Liver (tissue), 9 donors: ENCODE results near the gene ARMH3. TPM values are rescaled to one million over a fixed set of nuclear protein-coding genes. Genes with fewer than 3 reads are reported as not detected.
"Not testable (repeated sequence)": the region's sequence is repeated elsewhere in the genome, so short reads cannot be mapped to it uniquely, and the experiment has no call there.

Source experiments
- DNase-seq: peaks from one replicate; pipeline ENCODE4 v3.0.0-alpha.2; 2017; ENCODE audit warnings: low spot score
- H3K27ac ChIP-seq, 2 donors: one replicate each; pipeline ENCODE4 v1.7.0; 2013; ENCODE audit warnings: inconsistent platforms in 2 of 2, low read length in 2 of 2, control low read depth in 1 of 2, low read depth in 1 of 2, mild to moderate bottlenecking in 1 of 2
- H3K27me3 ChIP-seq, 4 donors: one replicate each; pipeline versions ENCODE4 v1.6.1 to v1.7.0; 2013; ENCODE audit warnings: low read length in 3 of 4, inconsistent platforms in 1 of 4, mild to moderate bottlenecking in 1 of 4, moderate library complexity in 1 of 4; ENCODE audit not compliant: control insufficient read depth in 4 of 4, insufficient read depth in 4 of 4
- H3K36me3 ChIP-seq, 4 donors: one replicate each; pipeline versions ENCODE4 v1.6.1 to v1.7.0; 2013; ENCODE audit warnings: low read length in 3 of 4, mild to moderate bottlenecking in 3 of 4, low read depth in 1 of 4, moderate library complexity in 1 of 4; ENCODE audit not compliant: control insufficient read depth in 4 of 4, insufficient read depth in 3 of 4
- H3K4me1 ChIP-seq, 4 donors: one replicate each; pipeline versions ENCODE4 v1.6.1 to v1.7.0; 2013; ENCODE audit warnings: low read length in 3 of 4, mild to moderate bottlenecking in 3 of 4, moderate library complexity in 1 of 4; ENCODE audit not compliant: control insufficient read depth in 4 of 4, insufficient read depth in 4 of 4
- H3K4me3 ChIP-seq, 3 donors: one replicate each; pipeline versions ENCODE4 v1.6.1 to v1.7.0; 2013; ENCODE audit warnings: low read length in 3 of 3, control low read depth in 1 of 3, low read depth in 1 of 3, mild to moderate bottlenecking in 1 of 3
- H3K9ac ChIP-seq, 2 donors: one replicate each; pipeline ENCODE4 v1.7.0; 2013; ENCODE audit warnings: low read length in 2 of 2, mild to moderate bottlenecking in 2 of 2, moderate library complexity in 2 of 2, control low read depth in 1 of 2, low read depth in 1 of 2
- H3K9me3 ChIP-seq, 4 donors: one replicate each; pipeline versions ENCODE4 v1.6.1 to v1.7.0; 2013; ENCODE audit warnings: low read length in 3 of 4; ENCODE audit not compliant: control insufficient read depth in 4 of 4
- FOXA1 ChIP-seq: IDR thresholded peaks from 2 replicates; pipeline ENCODE4 v1.6.1; 2016; ENCODE audit warnings: antibody characterized with exemption
- GABPA ChIP-seq, 2 donors: IDR thresholded peaks in 1 of 2; conservative IDR thresholded peaks in 1 of 2; 2 replicates each; pipeline ENCODE4 v1.6.1; 2016; ENCODE audit warnings: antibody characterized with exemption in 2 of 2, mild to moderate bottlenecking in 1 of 2, moderate library complexity in 1 of 2
- HNF4A ChIP-seq, 2 donors: conservative IDR thresholded peaks; 2 replicates each; pipeline ENCODE4 v1.6.1; 2016; ENCODE audit warnings: antibody characterized with exemption in 2 of 2, mild to moderate bottlenecking in 2 of 2
- JUND ChIP-seq, 2 donors: IDR thresholded peaks; 2 replicates each; pipeline ENCODE4 v1.6.1; 2016; ENCODE audit warnings: antibody characterized with exemption in 2 of 2
- MAX ChIP-seq: IDR thresholded peaks from 2 replicates; pipeline ENCODE4 v1.6.1; 2016; ENCODE audit warnings: antibody characterized with exemption
- RAD21 ChIP-seq, 2 donors: IDR thresholded peaks; 2 replicates each; pipeline ENCODE4 v1.6.1; 2016; ENCODE audit warnings: antibody characterized with exemption in 2 of 2, mild to moderate bottlenecking in 2 of 2
- RXRA ChIP-seq, 2 donors: IDR thresholded peaks; 2 replicates each; pipeline ENCODE4 v1.6.1; 2017 to 2018; ENCODE audit warnings: antibody characterized with exemption in 2 of 2, mild to moderate bottlenecking in 1 of 2
- TAF1 ChIP-seq: conservative IDR thresholded peaks from 2 replicates; pipeline ENCODE4 v1.6.1; 2016; ENCODE audit warnings: antibody characterized with exemption, mild to moderate bottlenecking
- WGBS: extraction: QIAGEN DNeasy Blood & Tissue Kit; methylation state at CpG from one replicate; pipeline ENCODE4 v1.1.7; 2013; 5-methylcytosine and 5-hydroxymethylcytosine counted together
- polyA plus RNA-seq, 2 donors: library from polyadenylated mRNA; stranded (reverse) in 1 of 2; unstranded in 1 of 2; fragments of 200-250 nt in 1 of 2; fragments of >200 nt in 1 of 2; fragmentation: Nextera tagmentation in 1 of 2; extraction: Ambion mirVana in 1 of 2; gene quantifications; one replicate each; pipeline versions ENCODE4 v1.2.1 to v1.2.3, GENCODE V29; 2013 to 2015
- total RNA-seq, 2 donors: library from RNA; depleted of rRNA; stranded (reverse); fragments of >200 nt; gene quantifications; one replicate each; pipeline ENCODE4 v1.2.3, GENCODE V29; 2014
- TF ChIP-seq, protein P1 (sequence below): fragments of 150-350 bp; IDR thresholded peaks from 2 replicates; pipeline ENCODE4 v1.5.1; 2017; ENCODE audit warnings: improper control_type of control experiment, low read depth, low read length; ENCODE audit not compliant: missing input control
- TF ChIP-seq, protein P2 (sequence below): IDR thresholded peaks from 2 replicates; pipeline ENCODE4 v1.6.1; 2016; ENCODE audit warnings: antibody characterized with exemption, mild to moderate bottlenecking
- donor health status: healthy.
- donor health status: healthy.
- donor health status: healthy.
- donor health status: healthy.
- donor health status: healthy.

ARMH3 gene
- total and polyA plus RNA-seq, 4 donors = 5.3 to 14.9 (median 9.2) TPM

- TF ChIP-seq, protein P1, sequence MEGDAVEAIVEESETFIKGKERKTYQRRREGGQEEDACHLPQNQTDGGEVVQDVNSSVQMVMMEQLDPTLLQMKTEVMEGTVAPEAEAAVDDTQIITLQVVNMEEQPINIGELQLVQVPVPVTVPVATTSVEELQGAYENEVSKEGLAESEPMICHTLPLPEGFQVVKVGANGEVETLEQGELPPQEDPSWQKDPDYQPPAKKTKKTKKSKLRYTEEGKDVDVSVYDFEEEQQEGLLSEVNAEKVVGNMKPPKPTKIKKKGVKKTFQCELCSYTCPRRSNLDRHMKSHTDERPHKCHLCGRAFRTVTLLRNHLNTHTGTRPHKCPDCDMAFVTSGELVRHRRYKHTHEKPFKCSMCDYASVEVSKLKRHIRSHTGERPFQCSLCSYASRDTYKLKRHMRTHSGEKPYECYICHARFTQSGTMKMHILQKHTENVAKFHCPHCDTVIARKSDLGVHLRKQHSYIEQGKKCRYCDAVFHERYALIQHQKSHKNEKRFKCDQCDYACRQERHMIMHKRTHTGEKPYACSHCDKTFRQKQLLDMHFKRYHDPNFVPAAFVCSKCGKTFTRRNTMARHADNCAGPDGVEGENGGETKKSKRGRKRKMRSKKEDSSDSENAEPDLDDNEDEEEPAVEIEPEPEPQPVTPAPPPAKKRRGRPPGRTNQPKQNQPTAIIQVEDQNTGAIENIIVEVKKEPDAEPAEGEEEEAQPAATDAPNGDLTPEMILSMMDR = no peak
- TF ChIP-seq GABPA (IDR thresholded peaks at IDR 0.05 in 1 of 2, conservative IDR thresholded peaks at IDR 0.05 in 1 of 2) = no peak
These were observed 45.0 kb downstream of the ARMH3 start (continued) for GRCh38 chr10:102010961-102011360.

- no peaks in the 10 kb centered on the region for H3K9me3 ChIP-seq
- WGBS = 97% methylated on average over 1 of the region's 1 CpG
- no peak overlapping the region for H3K27ac ChIP-seq
- TF ChIP-seq RAD21 (IDR thresholded peaks at IDR 0.05) (peak; percentile 98 to 99), RXRA (IDR thresholded peaks at IDR 0.05) (peak in 1 of 2 donors; percentile 23), GABPA (IDR thresholded peaks at IDR 0.05 in 1 of 2, conservative IDR thresholded peaks at IDR 0.05 in 1 of 2) (no peak), HNF4A (conservative IDR thresholded peaks at IDR 0.05) (peak; percentile 17 to 48), MAX (no peak), JUND (IDR thresholded peaks at IDR 0.05) (peak in 1 of 2 donors; percentile 77), FOXA1 (no peak)
- TF ChIP-seq, protein P1 = peak; percentile 90
- TF ChIP-seq, protein P2, sequence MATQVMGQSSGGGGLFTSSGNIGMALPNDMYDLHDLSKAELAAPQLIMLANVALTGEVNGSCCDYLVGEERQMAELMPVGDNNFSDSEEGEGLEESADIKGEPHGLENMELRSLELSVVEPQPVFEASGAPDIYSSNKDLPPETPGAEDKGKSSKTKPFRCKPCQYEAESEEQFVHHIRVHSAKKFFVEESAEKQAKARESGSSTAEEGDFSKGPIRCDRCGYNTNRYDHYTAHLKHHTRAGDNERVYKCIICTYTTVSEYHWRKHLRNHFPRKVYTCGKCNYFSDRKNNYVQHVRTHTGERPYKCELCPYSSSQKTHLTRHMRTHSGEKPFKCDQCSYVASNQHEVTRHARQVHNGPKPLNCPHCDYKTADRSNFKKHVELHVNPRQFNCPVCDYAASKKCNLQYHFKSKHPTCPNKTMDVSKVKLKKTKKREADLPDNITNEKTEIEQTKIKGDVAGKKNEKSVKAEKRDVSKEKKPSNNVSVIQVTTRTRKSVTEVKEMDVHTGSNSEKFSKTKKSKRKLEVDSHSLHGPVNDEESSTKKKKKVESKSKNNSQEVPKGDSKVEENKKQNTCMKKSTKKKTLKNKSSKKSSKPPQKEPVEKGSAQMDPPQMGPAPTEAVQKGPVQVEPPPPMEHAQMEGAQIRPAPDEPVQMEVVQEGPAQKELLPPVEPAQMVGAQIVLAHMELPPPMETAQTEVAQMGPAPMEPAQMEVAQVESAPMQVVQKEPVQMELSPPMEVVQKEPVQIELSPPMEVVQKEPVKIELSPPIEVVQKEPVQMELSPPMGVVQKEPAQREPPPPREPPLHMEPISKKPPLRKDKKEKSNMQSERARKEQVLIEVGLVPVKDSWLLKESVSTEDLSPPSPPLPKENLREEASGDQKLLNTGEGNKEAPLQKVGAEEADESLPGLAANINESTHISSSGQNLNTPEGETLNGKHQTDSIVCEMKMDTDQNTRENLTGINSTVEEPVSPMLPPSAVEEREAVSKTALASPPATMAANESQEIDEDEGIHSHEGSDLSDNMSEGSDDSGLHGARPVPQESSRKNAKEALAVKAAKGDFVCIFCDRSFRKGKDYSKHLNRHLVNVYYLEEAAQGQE = peak; percentile 63
- H3K4me1 ChIP-seq = no peaks in the 10 kb centered on the region
- peak; percentile 35 for DNase-seq
- no peak overlapping the region for H3K9ac ChIP-seq
- H3K4me3 ChIP-seq = no peak overlapping the region
- H3K36me3 ChIP-seq = peaks cover 0 to 32% (median 24%) of the 10 kb centered on the region in 4 donors
- no peaks in the 10 kb centered on the region for H3K27me3 ChIP-seq
These were observed 46.1 kb downstream of the ARMH3 start for GRCh38 chr10:102009801-102010425.

- peaks cover 0 to 28% (median 14%) of the 10 kb centered on the region in 4 donors for H3K36me3 ChIP-seq
- H3K4me1 ChIP-seq = peaks cover 0 to 4% (median under 1%) of the 10 kb centered on the region in 4 donors
- no peaks in the 10 kb centered on the region for H3K27me3 ChIP-seq
- no peaks in the 10 kb centered on the region for H3K9me3 ChIP-seq
- H3K4me3 ChIP-seq = no peak overlapping the region
- no peak overlapping the region for H3K9ac ChIP-seq
- TF ChIP-seq RAD21 (IDR thresholded peaks at IDR 0.05) (no peak), TAF1 (no peak)
- WGBS = 86% methylated on average over 3 of the region's 3 CpGs
- DNase-seq = no peak
- no peak overlapping the region for H3K27ac ChIP-seq
These were observed 48.2 kb downstream of the ARMH3 start for GRCh38 chr10:102007796-102008195.

- DNase-seq, H3K9ac ChIP-seq, H3K9me3 ChIP-seq, H3K4me3 ChIP-seq, H3K4me1 ChIP-seq, H3K27me3 ChIP-seq, H3K27ac ChIP-seq: not testable (repeated sequence)
- WGBS = 90% methylated on average over 4 of the region's 4 CpGs
- H3K36me3 ChIP-seq = peaks cover under 1 to 26% (median 11%) of the 10 kb centered on the region in 4 donors
These were observed 48.9 kb downstream of the ARMH3 start for GRCh38 chr10:102007031-102007430.
